IMR-90 (cell line): ENCODE data around the gene DBNDD2.

Source experiments
- BHLHE40 ChIP-seq: fragments of 150-350 bp; IDR thresholded peaks from 2 replicates; pipeline ENCODE4 v1.6.1; 2016; ENCODE audit warnings: mild to moderate bottlenecking, low read depth, low read length
- CHD1 ChIP-seq: IDR thresholded peaks from 2 replicates; pipeline ENCODE4 v1.6.1; 2012; ENCODE audit warnings: low read depth, low read length, improper control_type of control experiment
- CTCF ChIP-seq: conservative IDR thresholded peaks from 2 replicates; pipeline ENCODE4 v1.5.1; 2012; ENCODE audit warnings: mild to moderate bottlenecking, low read depth, low read length, improper control_type of control experiment
- ELK1 ChIP-seq: fragments of 150-350 bp; IDR thresholded peaks from 2 replicates; pipeline ENCODE4 v1.6.1; 2016; ENCODE audit warnings: low read depth, mild to moderate bottlenecking, low read length, moderate library complexity, borderline replicate concordance
- FOS ChIP-seq: fragments of 150-350 bp; IDR thresholded peaks from 2 replicates; pipeline ENCODE4 v1.6.1; 2016; ENCODE audit warnings: low read depth, low read length
- MXI1 ChIP-seq: IDR thresholded peaks from 2 replicates; pipeline ENCODE4 v1.6.1; 2012; ENCODE audit warnings: low read depth, mild to moderate bottlenecking, low read length, moderate library complexity, borderline replicate concordance
- NFE2L2 ChIP-seq: fragments of 150-350 bp; IDR thresholded peaks from 2 replicates; pipeline ENCODE4 v1.6.1; 2016; ENCODE audit warnings: low read depth, mild to moderate bottlenecking, low read length
- POLR2A ChIP-seq: IDR thresholded peaks from 2 replicates; pipeline ENCODE4 v1.6.1; 2012; ENCODE audit warnings: mild to moderate bottlenecking, low read depth, low read length
- RAD21 ChIP-seq: IDR thresholded peaks from 2 replicates; pipeline ENCODE4 v1.6.1; 2012; ENCODE audit warnings: low read length, improper control_type of control experiment
- RCOR1 ChIP-seq: IDR thresholded peaks from 2 replicates; pipeline ENCODE4 v1.6.1; 2012; ENCODE audit warnings: mild to moderate bottlenecking, low read length, improper control_type of control experiment; ENCODE audit not compliant: insufficient replicate concordance
- USF2 ChIP-seq: fragments of 150-350 bp; IDR thresholded peaks from 2 replicates; pipeline ENCODE4 v1.6.1; 2017; ENCODE audit warnings: mild to moderate bottlenecking, antibody characterized with exemption, low read length, low read depth

- no peak for TF ChIP-seq ELK1
- TF ChIP-seq NFE2L2 = no peak
- no peak for TF ChIP-seq CTCF
- no peak for TF ChIP-seq FOS
- no peak for TF ChIP-seq RAD21
- TF ChIP-seq BHLHE40 = no peak
- TF ChIP-seq MXI1 = no peak
- TF ChIP-seq USF2 = no peak
- no peak for TF ChIP-seq POLR2A
- TF ChIP-seq CHD1 = no peak
- no peak for TF ChIP-seq RCOR1
These were observed 34.0 kb upstream of the DBNDD2 start for GRCh38 chr20:45374101-45374467.
